GM18507 (cell line): Measurements from ENCODE around the gene ABHD17C.

Experiments used
- DNase-seq: peaks from one replicate; pipeline ENCODE4 v3.0.0; 2011; ENCODE audit warnings: low read depth; ENCODE audit not compliant: insufficient read length; ENCODE audit errors: extremely low spot score
- FAIRE-seq: peaks from 2 replicates; lab custom pipeline; 2011; peaks lifted over from hg19 to GRCh38; lab: Jason Lieb, UNC

Gene ABHD17C

DNA sequence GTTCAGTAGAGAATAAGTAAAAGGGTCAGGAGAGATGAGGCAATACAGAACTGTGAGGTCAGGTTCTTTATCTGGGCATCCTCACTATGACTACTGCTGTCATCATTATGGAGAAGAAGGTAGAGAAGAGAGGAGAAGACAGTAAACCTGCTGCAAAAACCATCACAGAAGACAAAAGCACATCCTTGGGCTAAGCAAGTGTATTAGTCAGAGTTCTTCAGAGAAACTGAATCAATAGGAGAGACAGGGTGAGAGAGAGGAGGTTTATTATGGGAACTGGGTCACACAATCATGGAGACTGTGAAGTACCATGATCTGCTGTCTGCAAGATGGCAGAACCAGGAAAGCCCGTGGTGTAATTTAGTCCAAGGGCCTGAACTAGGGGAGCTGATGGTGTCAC, 9.5 kb upstream of the ABHD17C start:
- FAIRE-seq (no peak), DNase-seq (no peak)

DNA sequence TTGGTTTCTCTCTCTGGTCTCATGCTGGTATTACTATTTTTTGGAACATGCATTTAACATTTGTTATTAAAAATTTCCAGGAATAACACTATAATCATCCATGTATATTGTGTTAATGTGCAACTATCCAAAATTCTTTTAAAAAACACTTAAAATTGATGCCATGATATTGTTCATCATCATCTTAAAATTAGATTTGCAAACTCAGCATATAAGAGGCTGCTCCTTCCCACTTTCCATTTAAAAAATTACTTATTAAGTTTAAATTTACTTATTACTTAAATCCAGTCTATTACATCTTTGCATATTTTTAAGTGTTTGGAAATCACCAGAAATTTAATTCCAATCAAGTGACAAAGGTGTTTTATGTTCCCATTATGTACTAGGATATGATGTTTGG, 5.8 kb upstream of the ABHD17C start:
- DNase-seq = no peak
- FAIRE-seq = no peak

- no peak for FAIRE-seq
Measured at GRCh38 chr15:80689716-80690115, 5.4 kb upstream of the ABHD17C start.

DNA sequence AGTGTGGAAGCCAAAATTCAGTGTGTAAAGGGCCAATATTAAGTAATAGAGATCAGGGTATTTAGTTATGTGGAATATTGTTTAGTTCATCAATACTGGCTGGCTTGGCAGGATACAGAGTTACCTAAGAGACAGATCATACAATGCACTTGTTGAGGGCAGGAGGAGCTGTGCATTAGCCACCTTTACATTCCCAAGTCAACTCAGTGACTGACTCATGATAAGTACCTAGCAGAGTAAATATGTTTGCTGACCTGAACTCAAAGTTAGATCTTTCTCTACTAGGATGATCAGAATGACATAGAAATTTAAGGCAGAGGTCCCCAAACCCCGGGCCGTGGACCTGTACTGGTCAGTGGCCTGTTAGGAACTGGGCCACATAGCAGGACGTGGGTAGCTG, 3.5 kb upstream of the ABHD17C start:
- FAIRE-seq (no peak), DNase-seq (no peak)

More at GRCh38 chr15:80689716-80690115, 5.4 kb upstream of the ABHD17C start:
- no peak for DNase-seq

- DNase-seq (no peak), FAIRE-seq (no peak)
Measured at GRCh38 chr15:80693682-80694610, 1.2 kb upstream of the ABHD17C start.

GRCh38 chr15:80694611-80695098, 455 bp upstream of the ABHD17C start:
- FAIRE-seq (no peak), DNase-seq (no peak)

GRCh38 chr15:80695911-80696661, 976 bp downstream of the ABHD17C start:
- DNase-seq (no peak), FAIRE-seq (no peak)

- DNase-seq = no peak
- FAIRE-seq = no peak
Measured at GRCh38 chr15:80697075-80697685, 2.1 kb downstream of the ABHD17C start.

DNA sequence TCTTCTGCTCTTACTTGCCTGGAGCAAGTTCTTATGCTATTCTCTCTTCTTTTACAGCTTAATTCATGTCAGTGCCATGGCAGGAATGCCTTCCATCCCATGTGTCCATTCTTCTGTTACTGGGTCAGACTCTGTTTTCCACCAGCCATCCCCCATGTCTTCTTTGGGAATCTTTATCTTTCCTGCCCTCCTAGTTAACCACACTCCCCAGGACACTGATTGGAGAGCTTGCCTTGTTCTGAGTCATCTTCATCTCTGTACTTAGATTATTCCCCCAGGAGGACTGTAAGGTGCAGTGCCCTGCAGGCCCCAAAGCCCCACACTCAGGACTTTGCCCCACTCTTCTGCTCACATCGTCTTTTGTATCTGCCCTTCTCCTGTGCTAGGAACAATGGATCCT, 3.6 kb downstream of the ABHD17C start:
- DNase-seq (no peak), FAIRE-seq (no peak)

- FAIRE-seq (no peak), DNase-seq (no peak)
Measured at GRCh38 chr15:80699981-80700380, 4.9 kb downstream of the ABHD17C start.

GRCh38 chr15:80701676-80702311, 6.7 kb downstream of the ABHD17C start:
- FAIRE-seq (no peak), DNase-seq (no peak)

DNA sequence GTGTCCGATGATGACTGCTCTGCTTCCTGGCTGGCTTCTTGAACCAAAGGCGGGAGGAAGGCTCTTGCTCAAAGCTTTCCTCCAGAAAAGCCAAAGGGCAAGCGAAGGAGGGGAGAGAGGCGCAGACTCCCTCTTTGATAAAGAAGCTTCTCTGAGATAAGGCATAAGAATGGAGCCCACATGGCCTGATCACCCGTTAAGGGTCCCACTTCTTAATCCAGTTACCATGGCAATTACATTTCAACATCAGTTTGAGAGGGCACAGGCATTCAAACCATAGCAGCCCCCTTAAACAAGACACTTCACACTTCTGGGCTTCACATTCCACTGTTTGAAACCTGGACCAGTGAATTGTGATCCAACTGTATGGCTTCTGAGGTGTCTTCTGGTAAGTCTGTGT, 8.0 kb downstream of the ABHD17C start:
- FAIRE-seq = no peak
- no peak for DNase-seq

DNA sequence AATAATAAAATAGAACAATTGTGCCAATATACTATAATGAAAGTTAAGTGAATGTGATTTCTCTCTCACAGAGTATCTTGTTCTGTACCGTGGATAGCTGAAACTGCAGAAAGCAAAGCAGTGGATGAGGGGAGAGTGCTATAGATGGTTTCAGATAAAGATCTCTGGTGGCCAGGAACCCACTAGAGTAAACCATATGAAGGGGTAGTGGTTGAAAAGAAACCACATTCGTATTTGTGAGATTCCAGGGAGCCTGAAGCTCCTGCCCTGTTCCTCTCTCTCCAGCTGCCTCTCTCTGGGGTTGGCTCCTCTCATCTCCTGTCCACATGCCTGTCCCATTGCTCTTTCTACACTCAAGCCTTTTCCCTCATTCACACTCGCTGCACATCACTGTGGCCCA, 8.9 kb downstream of the ABHD17C start:
- FAIRE-seq (no peak), DNase-seq (no peak)

- DNase-seq = no peak
- no peak for FAIRE-seq
Measured at GRCh38 chr15:80706161-80706560, 11.1 kb downstream of the ABHD17C start.

- FAIRE-seq (no peak), DNase-seq (no peak)
Measured at GRCh38 chr15:80709542-80709941, 14.4 kb downstream of the ABHD17C start.

DNA sequence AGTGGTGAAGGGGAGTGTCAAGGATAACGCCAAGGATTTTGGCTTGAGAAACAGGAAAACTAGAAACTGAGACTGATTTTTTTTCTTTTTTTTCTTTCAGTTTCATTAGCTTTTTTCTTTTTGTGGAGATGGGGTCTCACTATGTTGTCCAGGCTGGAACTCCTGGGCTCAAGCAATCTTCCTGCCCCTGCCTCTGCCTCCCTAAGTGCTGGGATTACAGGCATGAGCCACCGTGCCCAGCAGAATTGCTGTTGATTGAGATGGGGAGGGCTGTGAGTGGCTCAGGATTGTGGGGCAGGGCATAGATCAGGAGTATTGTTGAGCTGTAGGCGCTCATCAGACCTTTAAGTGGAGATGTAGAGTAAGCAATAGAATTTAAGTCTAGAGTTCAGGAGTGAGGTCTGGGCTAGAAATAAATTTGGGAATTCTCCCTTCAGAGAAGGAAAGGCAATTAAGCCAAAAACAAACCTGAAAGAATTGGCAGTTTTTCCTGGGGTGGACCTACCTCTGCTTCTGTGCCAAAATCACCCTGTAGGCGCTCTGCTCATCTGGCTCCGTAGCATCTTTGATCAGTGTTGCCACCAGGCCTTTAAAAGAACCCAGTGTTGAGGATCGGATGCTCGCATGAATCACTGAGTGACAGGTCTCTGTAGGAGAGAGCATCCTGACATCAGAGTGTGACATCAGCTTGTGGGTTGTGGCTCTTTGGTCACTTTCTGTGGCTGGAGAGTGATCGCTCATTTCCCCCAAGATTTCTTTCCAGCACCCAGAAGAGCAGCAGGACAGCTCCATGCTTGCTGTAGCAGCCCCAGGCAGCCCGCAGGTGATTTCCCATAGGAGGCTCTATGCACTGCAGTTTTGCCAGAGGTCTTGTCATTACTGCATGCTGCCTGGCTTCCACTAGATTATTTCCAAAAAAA, 15.8 kb downstream of the ABHD17C start:
- DNase-seq (no peak), FAIRE-seq (no peak)

GRCh38 chr15:80711886-80712285, 16.8 kb downstream of the ABHD17C start:
- no peak for DNase-seq
- no peak for FAIRE-seq

GRCh38 chr15:80712956-80713355, 17.8 kb downstream of the ABHD17C start:
- FAIRE-seq (no peak), DNase-seq (no peak)

- FAIRE-seq (no peak), DNase-seq (no peak)
Measured at GRCh38 chr15:80721476-80721875, 26.4 kb downstream of the ABHD17C start.
